ENCODE measurements around the gene CHP2.

CHP2 gene

GRCh38 chr16:23784811-23785447 lies 30.1 kb downstream of the CHP2 start (continued):
- TF ChIP-seq CTCF (tag by site-specific recombination; IDR thresholded peaks at IDR 0.05) (no peak), ZFP69B (tag by site-specific recombination; IDR thresholded peaks at IDR 0.05) (no peak), ZNF791 (tag by site-specific recombination; IDR thresholded peaks at IDR 0.05) (no peak), ZNF19 (tag by site-specific recombination; IDR thresholded peaks at IDR 0.05; ENCODE audit: low read depth) (no peak), ZNF658 (tag by site-specific recombination; IDR thresholded peaks at IDR 0.05) (no peak), ZNF426 (tag by site-specific recombination; IDR thresholded peaks at IDR 0.05) (no peak), ZNF239 (tag by site-specific recombination; IDR thresholded peaks at IDR 0.05) (no peak), SETDB1 (IDR thresholded peaks at IDR 0.05; ENCODE audit: insufficient read length, low read length) (peak; percentile 36), ZNF596 (tag by site-specific recombination; IDR thresholded peaks at IDR 0.05) (no peak), ZNF48 (tag by site-specific recombination; IDR thresholded peaks at IDR 0.05) (no peak), ZNF843 (tag by site-specific recombination; IDR thresholded peaks at IDR 0.05) (no peak), INSM2 (tag by site-specific recombination; IDR thresholded peaks at IDR 0.05) (0 out of 2 replicates have a peak, but pooled peaks have one; percentile 43), WT1 (tag by site-specific recombination; IDR thresholded peaks at IDR 0.05) (no peak), ZNF114 (tag by site-specific recombination; IDR thresholded peaks at IDR 0.05) (no peak), ZSCAN16 (tag by site-specific recombination; IDR thresholded peaks at IDR 0.05) (no peak), ZNF629 (tag by site-specific recombination; IDR thresholded peaks at IDR 0.05) (no peak), ZBTB48 (tag by site-specific recombination; IDR thresholded peaks at IDR 0.05) (no peak), OSR2 (tag by site-specific recombination; IDR thresholded peaks at IDR 0.05) (peak; percentile 13; the same call in 1 of the 2 replicates), ZNF600 (tag by site-specific recombination; IDR thresholded peaks at IDR 0.05) (peak; percentile 89), ZBTB8A (tag by site-specific recombination; IDR thresholded peaks at IDR 0.05) (no peak), ZBTB17 (tag by site-specific recombination; IDR thresholded peaks at IDR 0.05) (no peak), ZNF362 (tag by site-specific recombination; IDR thresholded peaks at IDR 0.05) (no peak), ZNF548 (tag by site-specific recombination; IDR thresholded peaks at IDR 0.05) (no peak), ZNF449 (tag by site-specific recombination; IDR thresholded peaks at IDR 0.05) (no peak)
- TF ChIP-seq, protein P1, sequence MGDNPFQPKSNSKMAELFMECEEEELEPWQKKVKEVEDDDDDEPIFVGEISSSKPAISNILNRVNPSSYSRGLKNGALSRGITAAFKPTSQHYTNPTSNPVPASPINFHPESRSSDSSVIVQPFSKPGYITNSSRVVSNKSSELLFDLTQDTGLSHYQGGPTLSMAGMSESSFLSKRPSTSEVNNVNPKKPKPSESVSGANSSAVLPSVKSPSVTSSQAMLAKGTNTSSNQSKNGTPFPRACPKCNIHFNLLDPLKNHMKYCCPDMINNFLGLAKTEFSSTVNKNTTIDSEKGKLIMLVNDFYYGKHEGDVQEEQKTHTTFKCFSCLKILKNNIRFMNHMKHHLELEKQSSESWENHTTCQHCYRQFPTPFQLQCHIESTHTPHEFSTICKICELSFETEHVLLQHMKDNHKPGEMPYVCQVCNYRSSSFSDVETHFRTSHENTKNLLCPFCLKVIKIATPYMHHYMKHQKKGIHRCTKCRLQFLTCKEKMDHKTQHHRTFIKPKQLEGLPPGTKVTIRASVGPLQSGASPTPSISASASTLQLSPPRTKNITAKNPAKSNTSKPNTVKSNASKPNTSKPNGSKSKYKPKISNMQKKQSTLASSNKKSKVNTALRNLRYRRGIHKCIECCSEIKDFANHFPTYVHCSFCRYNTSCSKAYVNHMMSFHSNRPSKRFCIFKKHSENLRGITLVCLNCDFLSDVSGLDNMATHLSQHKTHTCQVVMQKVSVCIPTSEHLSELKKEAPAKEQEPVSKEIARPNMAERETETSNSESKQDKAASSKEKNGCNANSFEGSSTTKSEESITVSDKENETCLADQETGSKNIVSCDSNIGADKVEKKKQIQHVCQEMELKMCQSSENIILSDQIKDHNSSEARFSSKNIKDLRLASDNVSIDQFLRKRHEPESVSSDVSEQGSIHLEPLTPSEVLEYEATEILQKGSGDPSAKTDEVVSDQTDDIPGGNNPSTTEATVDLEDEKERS (tag by site-specific recombination; IDR thresholded peaks at IDR 0.05), result no peak
- TF ChIP-seq, protein P2, sequence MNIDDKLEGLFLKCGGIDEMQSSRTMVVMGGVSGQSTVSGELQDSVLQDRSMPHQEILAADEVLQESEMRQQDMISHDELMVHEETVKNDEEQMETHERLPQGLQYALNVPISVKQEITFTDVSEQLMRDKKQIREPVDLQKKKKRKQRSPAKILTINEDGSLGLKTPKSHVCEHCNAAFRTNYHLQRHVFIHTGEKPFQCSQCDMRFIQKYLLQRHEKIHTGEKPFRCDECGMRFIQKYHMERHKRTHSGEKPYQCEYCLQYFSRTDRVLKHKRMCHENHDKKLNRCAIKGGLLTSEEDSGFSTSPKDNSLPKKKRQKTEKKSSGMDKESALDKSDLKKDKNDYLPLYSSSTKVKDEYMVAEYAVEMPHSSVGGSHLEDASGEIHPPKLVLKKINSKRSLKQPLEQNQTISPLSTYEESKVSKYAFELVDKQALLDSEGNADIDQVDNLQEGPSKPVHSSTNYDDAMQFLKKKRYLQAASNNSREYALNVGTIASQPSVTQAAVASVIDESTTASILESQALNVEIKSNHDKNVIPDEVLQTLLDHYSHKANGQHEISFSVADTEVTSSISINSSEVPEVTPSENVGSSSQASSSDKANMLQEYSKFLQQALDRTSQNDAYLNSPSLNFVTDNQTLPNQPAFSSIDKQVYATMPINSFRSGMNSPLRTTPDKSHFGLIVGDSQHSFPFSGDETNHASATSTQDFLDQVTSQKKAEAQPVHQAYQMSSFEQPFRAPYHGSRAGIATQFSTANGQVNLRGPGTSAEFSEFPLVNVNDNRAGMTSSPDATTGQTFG (tag by site-specific recombination; IDR thresholded peaks at IDR 0.05; ENCODE audit: borderline replicate concordance), result no peak
- TF ChIP-seq, protein P3, sequence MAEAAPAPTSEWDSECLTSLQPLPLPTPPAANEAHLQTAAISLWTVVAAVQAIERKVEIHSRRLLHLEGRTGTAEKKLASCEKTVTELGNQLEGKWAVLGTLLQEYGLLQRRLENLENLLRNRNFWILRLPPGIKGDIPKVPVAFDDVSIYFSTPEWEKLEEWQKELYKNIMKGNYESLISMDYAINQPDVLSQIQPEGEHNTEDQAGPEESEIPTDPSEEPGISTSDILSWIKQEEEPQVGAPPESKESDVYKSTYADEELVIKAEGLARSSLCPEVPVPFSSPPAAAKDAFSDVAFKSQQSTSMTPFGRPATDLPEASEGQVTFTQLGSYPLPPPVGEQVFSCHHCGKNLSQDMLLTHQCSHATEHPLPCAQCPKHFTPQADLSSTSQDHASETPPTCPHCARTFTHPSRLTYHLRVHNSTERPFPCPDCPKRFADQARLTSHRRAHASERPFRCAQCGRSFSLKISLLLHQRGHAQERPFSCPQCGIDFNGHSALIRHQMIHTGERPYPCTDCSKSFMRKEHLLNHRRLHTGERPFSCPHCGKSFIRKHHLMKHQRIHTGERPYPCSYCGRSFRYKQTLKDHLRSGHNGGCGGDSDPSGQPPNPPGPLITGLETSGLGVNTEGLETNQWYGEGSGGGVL (tag by site-specific recombination; IDR thresholded peaks at IDR 0.05), result peak; percentile 68

All from HEK293 (cell line).